ENCODE data around the gene DNAJB6. TPM values are rescaled to one million over a fixed set of nuclear protein-coding genes. Genes with fewer than 3 reads are reported as not detected.

DNAJB6 gene
- polyA plus RNA-seq, 1 experiment, result 188 TPM

GRCh38 chr7:157396316-157397035 is 59.7 kb downstream of the DNAJB6 start:
- no peaks in the 10 kb centered on the region for H3K27me3 ChIP-seq (ENCODE audit: control insufficient read depth, insufficient read depth, low read length)
- H3K27ac ChIP-seq (ENCODE audit: low read depth, low read length), result no peak overlapping the region
- ChIA-PET POLR2A (no interaction called here), CTCF (interaction anchor here (0.7 to 2.4 kb wide), 6 partner anchors 9 to 123 kb away, joined by 3 to 14 read pairs (median 4); no protein-coding TSS in a partner anchor)
- no peak overlapping the region for H3K4me3 ChIP-seq (ENCODE audit: low read depth, low read length)
- no peak for DNase-seq (ENCODE audit: low read depth, low spot score)
- TF ChIP-seq CTCF (IDR thresholded peaks at IDR 0.05; ENCODE audit: low read depth, low read length), result no peak
- peaks cover 5% of the 10 kb centered on the region; the same call in 1 of the 2 replicates for H3K9me3 ChIP-seq (ENCODE audit: control insufficient read depth, insufficient read depth, low read length)

GRCh38 chr7:157397036-157397720 is 60.4 kb downstream of the DNAJB6 start:
- Histone ChIP-seq H3K27me3 (ENCODE audit: control insufficient read depth, insufficient read depth, low read length) (no peaks in the 10 kb centered on the region), H3K27ac (ENCODE audit: low read depth, low read length) (peak overlapping the region; percentile 82), H3K9me3 (ENCODE audit: control insufficient read depth, insufficient read depth, low read length) (peaks cover 5% of the 10 kb centered on the region; the same call in 1 of the 2 replicates), H3K4me3 (ENCODE audit: low read depth, low read length) (no peak overlapping the region)
- no peak for DNase-seq (ENCODE audit: low read depth, low spot score)
- CTCF ChIA-PET, result interaction anchor here (1.0 to 2.4 kb wide), 7 partner anchors 8 to 123 kb away, joined by 3 to 14 read pairs (median 4); no protein-coding TSS in a partner anchor
- no peak for TF ChIP-seq CTCF (IDR thresholded peaks at IDR 0.05; ENCODE audit: low read depth, low read length)
- POLR2A ChIA-PET, result interaction anchor here (0.6 kb wide), 1 partner anchor 92 kb away, joined by 3 read pairs; no protein-coding TSS in a partner anchor

- ChIA-PET POLR2A (interaction anchor here (0.6 kb wide), 1 partner anchor 93 kb away, joined by 3 read pairs; no protein-coding TSS in a partner anchor), CTCF (interaction anchor here (1.0 to 2.4 kb wide), 8 partner anchors 9 to 60 kb away, joined by 3 to 14 read pairs (median 4); no protein-coding TSS in a partner anchor)
- H3K27me3 ChIP-seq (ENCODE audit: control insufficient read depth, insufficient read depth, low read length), result no peaks in the 10 kb centered on the region
- H3K9me3 ChIP-seq (ENCODE audit: control insufficient read depth, insufficient read depth, low read length), result peaks cover 5% of the 10 kb centered on the region; the same call in 1 of the 2 replicates
- peak; percentile 53 for DNase-seq (ENCODE audit: low read depth, low spot score)
- H3K27ac ChIP-seq (ENCODE audit: low read depth, low read length), result peak overlapping the region; percentile 82
- H3K4me3 ChIP-seq (ENCODE audit: low read depth, low read length), result peak overlapping the region; percentile 14; the same call in 1 of the 2 replicates
- peak; percentile 68 for TF ChIP-seq CTCF (IDR thresholded peaks at IDR 0.05; ENCODE audit: low read depth, low read length)
These were observed 61.2 kb downstream of the DNAJB6 start for GRCh38 chr7:157397731-157398691.

GRCh38 chr7:157399086-157399687 is 62.4 kb downstream of the DNAJB6 start:
- no peak overlapping the region for H3K4me3 ChIP-seq (ENCODE audit: low read depth, low read length)
- POLR2A ChIA-PET, result no interaction called here
- H3K9me3 ChIP-seq (ENCODE audit: control insufficient read depth, insufficient read depth, low read length), result peaks cover 5% of the 10 kb centered on the region; the same call in 1 of the 2 replicates
- H3K27me3 ChIP-seq (ENCODE audit: control insufficient read depth, insufficient read depth, low read length), result no peaks in the 10 kb centered on the region
- peak overlapping the region; percentile 22 for H3K27ac ChIP-seq (ENCODE audit: low read depth, low read length)
- DNase-seq (ENCODE audit: low read depth, low spot score), result no peak
- CTCF ChIA-PET, result interaction anchor here (1.2 to 2.4 kb wide), 2 partner anchors 12 to 61 kb away, joined by 3 to 14 read pairs; no protein-coding TSS in a partner anchor
- no peak for TF ChIP-seq CTCF (IDR thresholded peaks at IDR 0.05; ENCODE audit: low read depth, low read length)
